HG03378 (cell line): ENCODE data around the gene LRRK1.

Experiments used
- ATAC-seq: cut with Tn5 transposase; IDR thresholded peaks from one replicate; pipeline ENCODE4 v1.9.1; 2021; ENCODE audit warnings: mild to moderate bottlenecking, moderate library complexity; ENCODE audit not compliant: unreplicated experiment

The LRRK1 gene

DNA sequence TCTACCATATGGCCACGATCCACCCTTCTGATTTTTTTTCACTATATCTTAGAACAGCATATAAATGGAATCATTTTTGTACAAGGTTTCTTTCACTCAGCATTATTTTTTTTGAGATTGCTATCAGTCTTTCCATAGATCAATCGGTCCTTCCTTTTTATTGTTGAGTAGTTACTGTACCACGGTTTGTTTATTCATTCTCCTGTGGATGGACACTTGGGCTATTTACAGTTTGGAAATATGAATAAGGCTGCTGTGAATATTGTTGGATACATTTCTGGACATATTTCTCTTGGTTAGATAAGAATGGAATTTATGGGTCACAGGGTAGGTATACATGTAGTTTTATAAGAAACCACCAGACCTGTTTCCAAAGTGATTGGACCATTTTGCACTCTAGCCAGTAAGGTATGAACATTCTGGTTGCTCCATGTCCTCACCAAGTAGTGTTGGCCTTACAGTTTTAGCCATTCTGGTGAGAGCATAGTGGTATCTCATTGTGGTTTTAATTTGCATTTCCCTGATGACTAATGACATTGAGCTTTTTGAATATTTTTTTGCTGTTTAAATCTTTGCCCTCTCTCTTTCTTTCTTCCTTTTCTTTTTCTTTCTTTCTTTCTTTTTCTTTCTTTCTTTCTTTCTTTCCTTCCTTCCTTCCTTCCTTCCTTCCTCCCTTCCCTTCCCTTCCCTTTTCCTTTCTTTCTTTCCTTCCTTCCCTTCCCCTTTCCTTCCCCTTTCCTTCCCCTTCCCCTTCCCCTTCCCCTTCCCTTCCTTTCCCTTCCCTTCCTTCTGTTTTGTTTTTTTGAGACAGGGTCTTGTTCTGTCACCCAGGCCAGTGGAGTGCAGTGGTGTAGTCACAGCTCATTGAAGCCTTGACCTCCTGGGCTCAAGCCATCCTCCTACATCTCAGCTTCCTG is 49.2 kb downstream of the LRRK1 start:
- ATAC-seq, result peak; percentile 68

DNA sequence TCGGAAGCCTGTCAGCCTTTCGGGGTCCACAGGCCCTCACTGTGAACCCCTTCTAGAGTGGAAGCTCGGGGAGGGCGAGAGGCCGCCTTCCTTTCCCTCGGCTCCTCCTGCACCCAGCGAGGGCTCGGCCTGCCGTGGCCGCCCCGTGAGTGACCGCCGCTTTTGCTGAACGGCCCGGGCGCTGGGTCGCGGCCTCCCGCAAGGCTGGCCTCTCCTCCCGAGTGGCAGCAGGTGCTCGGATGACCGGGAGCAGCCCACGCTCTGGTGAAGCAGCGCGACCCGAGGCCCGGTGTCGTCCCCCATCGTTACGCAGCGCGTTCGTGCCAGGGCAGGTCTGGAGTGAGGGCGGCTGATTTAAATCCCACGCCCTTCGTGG is 53.8 kb downstream of the LRRK1 start:
- no peak for ATAC-seq

- ATAC-seq, result no peak
Observed at GRCh38 chr15:100973351-100974111, 54.4 kb downstream of the LRRK1 start.

DNA sequence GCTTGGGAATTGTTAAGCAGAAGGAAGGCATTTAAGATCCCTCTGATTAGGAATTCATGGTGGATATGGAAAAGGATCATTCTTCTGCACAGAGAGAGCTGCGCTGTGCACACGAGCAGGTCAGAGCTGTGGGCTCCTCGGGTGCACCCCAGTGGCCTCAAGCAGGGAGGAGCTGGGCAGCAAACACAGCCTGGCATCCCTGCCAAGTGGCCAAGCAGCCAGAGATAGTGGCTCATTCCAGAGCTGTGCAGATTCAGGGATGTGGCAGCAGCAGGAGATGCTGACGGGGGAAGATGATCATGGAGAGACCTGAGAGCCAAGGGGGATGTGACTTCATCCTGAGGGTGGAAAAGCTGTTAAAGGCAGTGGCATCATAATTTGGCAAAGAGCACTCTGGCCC is 55.9 kb downstream of the LRRK1 start:
- no peak for ATAC-seq

DNA sequence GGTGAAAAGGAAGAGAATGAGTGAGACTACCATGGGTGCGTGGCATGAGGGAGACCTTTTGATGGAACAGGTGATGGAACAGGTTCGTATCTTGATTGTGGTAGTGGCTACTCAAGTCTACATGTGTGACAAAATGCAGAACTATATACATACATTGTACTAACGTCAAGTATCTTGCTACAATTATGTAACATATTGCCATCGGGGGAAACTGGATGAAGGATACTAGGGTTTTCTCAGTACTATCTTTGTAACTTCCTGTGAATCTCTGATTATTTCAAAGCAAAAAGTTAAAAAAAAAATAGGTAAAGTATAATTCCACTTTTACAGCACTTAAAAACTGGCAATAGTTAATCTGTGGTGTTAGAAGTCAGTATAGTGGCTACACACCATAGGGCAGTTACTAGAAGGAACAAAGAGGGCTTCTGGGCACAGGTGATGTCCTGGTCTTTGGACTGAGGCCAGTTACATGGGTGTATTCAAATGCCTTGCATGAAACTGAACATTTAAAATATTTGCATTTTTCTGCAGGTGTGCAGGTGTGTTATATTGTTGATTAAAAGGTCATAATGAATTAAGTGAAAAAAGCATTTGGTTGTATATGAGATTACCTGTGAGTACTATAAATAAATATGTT is 61.4 kb downstream of the LRRK1 start:
- no peak for ATAC-seq

DNA sequence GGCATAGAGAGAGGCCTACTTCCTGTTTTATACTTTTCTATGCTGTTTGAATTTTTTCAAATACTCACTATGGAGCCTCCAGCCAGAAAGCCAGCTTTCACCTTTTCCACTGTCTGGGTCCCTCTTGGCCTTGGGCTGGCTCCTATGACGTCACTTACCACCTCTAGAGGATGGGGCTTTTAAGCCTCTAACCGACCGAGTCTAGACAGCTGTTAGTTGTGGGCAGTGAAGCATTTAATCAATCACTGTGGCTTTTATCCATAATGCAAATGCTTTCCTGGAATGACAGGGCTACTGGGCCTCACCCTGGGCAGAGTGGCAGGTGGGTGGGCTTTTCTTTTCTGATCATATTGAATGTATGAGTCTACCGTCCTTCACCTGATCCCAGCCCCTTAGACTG is 61.9 kb downstream of the LRRK1 start:
- ATAC-seq, result no peak

- no peak for ATAC-seq
Observed at GRCh38 chr15:100983221-100983620, 64.1 kb downstream of the LRRK1 start.

- no peak for ATAC-seq
Observed at GRCh38 chr15:100985401-100985800, 66.2 kb downstream of the LRRK1 start.

GRCh38 chr15:100986158-100986896 is 67.2 kb downstream of the LRRK1 start:
- no peak for ATAC-seq

DNA sequence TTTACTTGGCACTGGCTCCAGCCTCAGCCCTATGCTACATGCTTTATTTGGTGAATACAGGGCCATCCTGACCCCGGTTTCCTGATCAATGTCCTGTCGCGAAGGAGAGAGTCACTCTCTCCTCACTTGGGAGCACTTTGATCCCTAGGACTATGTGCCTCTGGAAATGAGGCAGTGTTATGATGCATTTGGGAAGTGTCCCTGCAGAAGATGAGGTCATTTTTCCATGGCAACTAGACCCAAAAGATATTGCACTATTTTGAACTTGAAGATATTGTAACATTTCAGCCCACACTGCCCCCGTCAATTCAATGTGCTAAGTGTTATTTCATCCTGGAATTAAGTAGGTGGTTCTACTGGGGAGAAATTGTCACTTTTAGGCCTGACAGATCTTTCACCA is 68.0 kb downstream of the LRRK1 start:
- no peak for ATAC-seq

- ATAC-seq, result no peak
Observed at GRCh38 chr15:100988297-100988696, 69.1 kb downstream of the LRRK1 start.

- no peak for ATAC-seq
Observed at GRCh38 chr15:100988857-100989256, 69.7 kb downstream of the LRRK1 start.

GRCh38 chr15:100994597-100995446 is 75.7 kb downstream of the LRRK1 start:
- ATAC-seq, result no peak

GRCh38 chr15:100995471-100996430 is 76.6 kb downstream of the LRRK1 start:
- ATAC-seq, result no peak

DNA sequence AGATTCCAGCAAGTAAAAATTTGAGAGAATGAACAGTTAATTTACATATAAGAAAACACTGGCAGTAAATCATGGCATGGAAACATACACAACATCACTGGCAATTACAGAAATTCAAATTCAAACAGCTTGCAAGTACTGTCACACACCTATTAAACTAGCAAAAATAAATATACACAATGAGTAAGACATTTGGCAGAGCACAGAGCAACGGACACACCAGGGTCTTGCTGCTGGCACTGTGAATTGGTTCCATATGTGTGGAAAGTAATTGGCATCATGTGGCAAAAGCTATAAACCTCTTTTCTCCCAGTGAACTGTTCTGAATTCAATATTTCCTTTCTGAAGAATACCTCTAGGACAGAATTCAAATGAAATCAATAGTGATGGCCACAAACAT is 78.3 kb downstream of the LRRK1 start:
- ATAC-seq, result no peak

- no peak for ATAC-seq
Observed at GRCh38 chr15:100998630-100999029, 79.5 kb downstream of the LRRK1 start.

- no peak for ATAC-seq
Observed at GRCh38 chr15:100999369-100999768, 80.2 kb downstream of the LRRK1 start.

DNA sequence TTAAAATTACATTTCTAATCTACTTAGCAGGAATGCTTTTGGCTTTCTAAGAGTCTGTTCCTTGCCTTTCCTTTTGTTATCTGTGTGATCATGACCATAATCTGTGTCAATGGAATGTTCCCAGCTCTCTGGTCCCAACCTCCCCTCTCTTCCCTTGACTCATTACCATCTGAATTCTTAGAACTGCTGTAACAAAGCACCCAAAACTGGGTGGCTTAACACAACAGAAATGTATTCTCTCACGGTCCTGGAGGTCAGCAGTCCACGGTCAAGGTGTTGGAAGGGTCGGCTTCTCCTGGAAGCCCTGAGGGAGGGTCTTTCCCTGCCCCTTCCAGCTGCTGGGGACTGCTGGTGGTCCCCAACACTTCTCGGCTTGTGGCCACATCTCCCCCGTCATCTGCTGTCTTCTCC is 81.1 kb downstream of the LRRK1 start:
- no peak for ATAC-seq

DNA sequence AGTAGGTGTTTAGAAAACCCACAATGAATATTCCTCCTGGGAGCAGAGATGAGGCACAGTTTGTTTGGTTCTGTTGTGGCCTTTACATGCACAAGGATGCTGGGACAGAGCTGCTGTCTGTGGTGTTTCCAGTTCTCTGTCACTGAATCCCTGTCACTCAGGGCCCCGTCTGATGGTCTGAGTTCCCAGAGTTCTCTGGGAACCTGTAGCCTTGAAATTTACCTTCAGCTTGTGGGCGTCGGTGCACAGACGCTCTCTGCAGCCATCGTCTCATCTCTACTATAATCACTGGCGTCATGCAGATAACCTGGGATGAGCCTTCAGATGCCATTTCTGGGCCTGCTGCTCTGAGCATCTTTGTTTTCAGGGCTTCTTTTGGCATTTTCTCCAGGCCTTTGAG is 81.9 kb downstream of the LRRK1 start:
- no peak for ATAC-seq
